HEK293T (cell line): ENCODE measurements around the gene PTTG1.

Source experiments
- ARNT ChIP-seq: fragments of 450-650 bp; IDR thresholded peaks from 2 replicates; pipeline ENCODE4 v1.6.1; 2017; ENCODE audit warnings: mild to moderate bottlenecking
- BHLHE40 ChIP-seq: fragments of 450-650 bp; IDR thresholded peaks from 2 replicates; pipeline ENCODE4 v1.6.1; 2016; ENCODE audit warnings: mild to moderate bottlenecking, moderate library complexity, borderline replicate concordance
- FOXA1 ChIP-seq: fragments of 450-650 bp; IDR thresholded peaks from 2 replicates; pipeline ENCODE4 v1.6.1; 2016; ENCODE audit warnings: mild to moderate bottlenecking
- FOXK2 ChIP-seq: fragments of 450-650 bp; IDR thresholded peaks from 2 replicates; pipeline ENCODE4 v1.6.1; 2016; ENCODE audit warnings: mild to moderate bottlenecking
- FOXM1 ChIP-seq: fragments of 450-650 bp; IDR thresholded peaks from 2 replicates; pipeline ENCODE4 v1.6.1; 2017; ENCODE audit warnings: mild to moderate bottlenecking, borderline replicate concordance
- HDGF ChIP-seq: fragments of 450-650 bp; IDR thresholded peaks from 2 replicates; pipeline ENCODE4 v1.6.1; 2017; ENCODE audit warnings: antibody characterized with exemption, borderline replicate concordance
- NFRKB ChIP-seq: fragments of 450-650 bp; IDR thresholded peaks from 2 replicates; pipeline ENCODE4 v1.6.1; 2016; ENCODE audit warnings: mild to moderate bottlenecking, moderate library complexity
- SP1 ChIP-seq: fragments of 450-650 bp; IDR thresholded peaks from 2 replicates; pipeline ENCODE4 v1.6.1; 2017
- SUZ12 ChIP-seq: fragments of 450-650 bp; IDR thresholded peaks from 2 replicates; pipeline ENCODE4 v1.6.1; 2016; ENCODE audit warnings: mild to moderate bottlenecking
- TARDBP ChIP-seq: fragments of 450-650 bp; IDR thresholded peaks from 2 replicates; pipeline ENCODE4 v1.6.1; 2016
- ZNF384 ChIP-seq: fragments of 450-650 bp; IDR thresholded peaks from 2 replicates; pipeline ENCODE4 v1.6.1; 2016

DNA sequence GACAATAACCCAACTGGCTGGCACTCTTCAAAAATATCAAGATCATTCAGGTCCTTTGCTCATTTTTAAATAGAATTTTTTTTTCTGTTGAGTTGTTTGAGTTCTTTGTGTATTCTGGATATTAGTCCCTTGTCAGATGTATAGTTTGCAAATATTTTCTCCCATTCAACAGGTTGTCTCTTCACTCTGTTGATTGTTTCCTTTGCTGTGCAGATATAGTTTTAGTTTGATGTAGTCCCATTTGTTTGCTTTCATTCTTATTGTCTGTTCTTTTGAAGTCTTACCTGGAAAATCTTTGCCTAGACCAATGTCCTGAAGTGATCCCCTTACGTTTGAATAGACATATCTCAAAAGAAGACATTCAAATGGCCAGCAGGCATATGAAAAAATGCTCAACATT lies 22.8 kb downstream of the PTTG1 start:
- no peak for TF ChIP-seq BHLHE40
- TF ChIP-seq FOXK2, result no peak
- no peak for TF ChIP-seq NFRKB
- no peak for TF ChIP-seq TARDBP
- no peak for TF ChIP-seq HDGF
- no peak for TF ChIP-seq SP1
- no peak for TF ChIP-seq FOXM1
- no peak for TF ChIP-seq SUZ12
- no peak for TF ChIP-seq ARNT
- TF ChIP-seq ZNF384, result no peak
- no peak for TF ChIP-seq FOXA1
